ENCODE data around the gene TAAR8.

TAAR8 gene

GRCh38 chr6:132552372-132552771 lies at the start of gene TAAR8:
TSS of gene TAAR8 (plus strand) at chr6:132552672. CDS start at chr6:132552693, 21 bp downstream.
- H3K27ac ChIP-seq: no peak within 1 kb of the TSS
- no peak for TF ChIP-seq ZFX (IDR thresholded peaks at IDR 0.05; ENCODE audit: borderline replicate concordance)
- TF ChIP-seq CTCF (IDR thresholded peaks at IDR 0.05): no peak

- no peak overlapping the region for H3K27ac ChIP-seq
- TF ChIP-seq CTCF (IDR thresholded peaks at IDR 0.05) (no peak), ZFX (IDR thresholded peaks at IDR 0.05; ENCODE audit: borderline replicate concordance) (no peak)
Measured at GRCh38 chr6:132504757-132505156, 47.7 kb upstream of the TAAR8 start.

GRCh38 chr6:132505158-132505557 lies 47.3 kb upstream of the TAAR8 start:
- no peak for TF ChIP-seq CTCF (IDR thresholded peaks at IDR 0.05)
- no peak for TF ChIP-seq ZFX (IDR thresholded peaks at IDR 0.05; ENCODE audit: borderline replicate concordance)
- no peak overlapping the region for H3K27ac ChIP-seq

GRCh38 chr6:132506461-132506860 lies 46.0 kb upstream of the TAAR8 start:
- no peak overlapping the region for H3K27ac ChIP-seq
- TF ChIP-seq ZFX (IDR thresholded peaks at IDR 0.05; ENCODE audit: borderline replicate concordance) (no peak), CTCF (IDR thresholded peaks at IDR 0.05) (no peak)

- no peak overlapping the region for H3K27ac ChIP-seq
- TF ChIP-seq ZFX (IDR thresholded peaks at IDR 0.05; ENCODE audit: borderline replicate concordance): no peak
- TF ChIP-seq CTCF (IDR thresholded peaks at IDR 0.05): no peak
Measured at GRCh38 chr6:132506869-132507808, 45.3 kb upstream of the TAAR8 start.

- TF ChIP-seq CTCF (IDR thresholded peaks at IDR 0.05) (no peak), ZFX (IDR thresholded peaks at IDR 0.05; ENCODE audit: borderline replicate concordance) (no peak)
- H3K27ac ChIP-seq: no peak overlapping the region
Measured at GRCh38 chr6:132511210-132511830, 41.2 kb upstream of the TAAR8 start.

GRCh38 chr6:132511831-132512220 lies 40.6 kb upstream of the TAAR8 start:
- H3K27ac ChIP-seq: no peak overlapping the region
- TF ChIP-seq CTCF (IDR thresholded peaks at IDR 0.05) (no peak), ZFX (IDR thresholded peaks at IDR 0.05; ENCODE audit: borderline replicate concordance) (no peak)

Data from 22Rv1 (cell line).